ENCODE data around the gene NFE2L3.
"Not testable (repeated sequence)": the region's sequence is repeated elsewhere in the genome, so short reads cannot be mapped to it uniquely, and the experiment has no call there.

GRCh38 chr7:26147646-26148306 lies 4.2 kb upstream of the NFE2L3 start:
- not testable (repeated sequence) for TF ChIP-seq CTCF (IDR thresholded peaks at IDR 0.05; ENCODE audit: extremely low read depth in 1 of 2, insufficient read depth in 1 of 2, low read depth in 1 of 2, low read length in 2 of 2); JUN (IDR thresholded peaks at IDR 0.05; ENCODE audit: borderline replicate concordance, insufficient read depth, insufficient read length, low read depth); POLR2AphosphoS5 (IDR thresholded peaks at IDR 0.05; ENCODE audit: insufficient read depth, low read depth, low read length); POLR2A (IDR thresholded peaks at IDR 0.05; ENCODE audit: low read depth, low read length)

All from endothelial cell of umbilical vein (primary cell).